ENCODE measurements around the gene DISC1.
"Not testable (repeated sequence)": the region's sequence is repeated elsewhere in the genome, so short reads cannot be mapped to it uniquely, and the experiment has no call there.

The DISC1 gene

GRCh38 chr1:231776010-231776756 lies 149.6 kb downstream of the DISC1 start:
- TF ChIP-seq CTCF (conservative IDR thresholded peaks at IDR 0.05; ENCODE audit: low read depth, low read length): no peak
- DNase-seq (ENCODE audit: low read depth): peak; percentile 73
- no peak overlapping the region for H3K4me3 ChIP-seq (ENCODE audit: low read length)

- no peak overlapping the region for H3K4me3 ChIP-seq (ENCODE audit: low read length)
- TF ChIP-seq CTCF (conservative IDR thresholded peaks at IDR 0.05; ENCODE audit: low read depth, low read length): no peak
- no peak for DNase-seq (ENCODE audit: low read depth)
Observed at GRCh38 chr1:231776757-231777062, 150.1 kb downstream of the DISC1 start.

- no peak overlapping the region for H3K4me3 ChIP-seq (ENCODE audit: low read length)
- no peak for DNase-seq (ENCODE audit: low read depth)
- no peak for TF ChIP-seq CTCF (conservative IDR thresholded peaks at IDR 0.05; ENCODE audit: low read depth, low read length)
Observed at GRCh38 chr1:231778009-231778719, 151.6 kb downstream of the DISC1 start.

GRCh38 chr1:231779081-231779480 lies 152.5 kb downstream of the DISC1 start:
- H3K4me3 ChIP-seq (ENCODE audit: low read length): no peak overlapping the region
- no peak for TF ChIP-seq CTCF (conservative IDR thresholded peaks at IDR 0.05; ENCODE audit: low read depth, low read length)
- DNase-seq (ENCODE audit: low read depth): no peak

GRCh38 chr1:231781892-231782291 lies 155.3 kb downstream of the DISC1 start:
- H3K4me3 ChIP-seq (ENCODE audit: low read length): no peak overlapping the region
- no peak for TF ChIP-seq CTCF (conservative IDR thresholded peaks at IDR 0.05; ENCODE audit: low read depth, low read length)
- DNase-seq (ENCODE audit: low read depth): no peak

- DNase-seq (ENCODE audit: low read depth); H3K4me3 ChIP-seq (ENCODE audit: low read length): not testable (repeated sequence)
Observed at GRCh38 chr1:231785073-231785472, 158.5 kb downstream of the DISC1 start.

GRCh38 chr1:231786126-231786525 lies 159.5 kb downstream of the DISC1 start:
- no peak for DNase-seq (ENCODE audit: low read depth)
- no peak overlapping the region for H3K4me3 ChIP-seq (ENCODE audit: low read length)
- TF ChIP-seq CTCF (conservative IDR thresholded peaks at IDR 0.05; ENCODE audit: low read depth, low read length): no peak

Data from retinal pigment epithelial cell (primary cell).